SIG-M5 (cell line): ENCODE data around the gene EXOC1.

Experiments used
- DNase-seq: peaks from one replicate; lab custom pipeline; 2025; lab: John Stamatoyannopoulos, UW

Gene EXOC1

GRCh38 chr4:55851885-55852284 lies 1.6 kb upstream of the EXOC1 start:
- DNase-seq = no peak

GRCh38 chr4:55854129-55854528 lies 681 bp downstream of the EXOC1 start:
- DNase-seq = no peak

- DNase-seq = no peak
Observed at GRCh38 chr4:55857586-55857985, 4.1 kb downstream of the EXOC1 start.

GRCh38 chr4:55859711-55860110 lies 6.3 kb downstream of the EXOC1 start:
- DNase-seq = no peak

- no peak for DNase-seq
Observed at GRCh38 chr4:55864577-55865223, 11.3 kb downstream of the EXOC1 start.

- no peak for DNase-seq
Observed at GRCh38 chr4:55865228-55865806, 11.9 kb downstream of the EXOC1 start.

GRCh38 chr4:55866290-55866907 lies 13.0 kb downstream of the EXOC1 start:
- peak; percentile 71 for DNase-seq

GRCh38 chr4:55866973-55867574 lies 13.6 kb downstream of the EXOC1 start:
- DNase-seq = no peak

GRCh38 chr4:55868581-55869090 lies 15.2 kb downstream of the EXOC1 start:
- no peak for DNase-seq

GRCh38 chr4:55871299-55871800 lies 17.9 kb downstream of the EXOC1 start:
- DNase-seq = no peak

- no peak for DNase-seq
Observed at GRCh38 chr4:55874831-55875230, 21.4 kb downstream of the EXOC1 start.

- DNase-seq = no peak
Observed at GRCh38 chr4:55876387-55876786, 22.9 kb downstream of the EXOC1 start.

GRCh38 chr4:55879224-55879623 lies 25.8 kb downstream of the EXOC1 start:
- DNase-seq = no peak

GRCh38 chr4:55880652-55881280 lies 27.3 kb downstream of the EXOC1 start:
- DNase-seq = no peak

GRCh38 chr4:55884093-55884850 lies 30.8 kb downstream of the EXOC1 start:
- DNase-seq = no peak

- no peak for DNase-seq
Observed at GRCh38 chr4:55884851-55885219, 31.4 kb downstream of the EXOC1 start.

GRCh38 chr4:55887594-55887993 lies 34.1 kb downstream of the EXOC1 start:
- no peak for DNase-seq

GRCh38 chr4:55892156-55892555 lies 38.7 kb downstream of the EXOC1 start:
- DNase-seq = no peak

- no peak for DNase-seq
Observed at GRCh38 chr4:55896622-55897021, 43.2 kb downstream of the EXOC1 start.

GRCh38 chr4:55902677-55903076 lies 49.2 kb downstream of the EXOC1 start:
- DNase-seq = no peak

GRCh38 chr4:55903577-55903976 lies 50.1 kb downstream of the EXOC1 start:
- no peak for DNase-seq

GRCh38 chr4:55904576-55904975 lies 51.1 kb downstream of the EXOC1 start:
- DNase-seq = no peak
